ENCODE data around the gene SAMD4A. TPM values are rescaled to one million over a fixed set of nuclear protein-coding genes. Genes with fewer than 3 reads are reported as not detected.

Gene SAMD4A
- total and polyA plus RNA-seq, 2 of the 4 experiments (the other 2 are of a cell fraction) = 22.9 to 38.2 TPM

- no peak for TF ChIP-seq MXI1 (IDR thresholded peaks at IDR 0.05; ENCODE audit: borderline replicate concordance, low read depth, low read length)
These were observed 100.3 kb downstream of the SAMD4A start (continued) for GRCh38 chr14:54667026-54667744.

DNA sequence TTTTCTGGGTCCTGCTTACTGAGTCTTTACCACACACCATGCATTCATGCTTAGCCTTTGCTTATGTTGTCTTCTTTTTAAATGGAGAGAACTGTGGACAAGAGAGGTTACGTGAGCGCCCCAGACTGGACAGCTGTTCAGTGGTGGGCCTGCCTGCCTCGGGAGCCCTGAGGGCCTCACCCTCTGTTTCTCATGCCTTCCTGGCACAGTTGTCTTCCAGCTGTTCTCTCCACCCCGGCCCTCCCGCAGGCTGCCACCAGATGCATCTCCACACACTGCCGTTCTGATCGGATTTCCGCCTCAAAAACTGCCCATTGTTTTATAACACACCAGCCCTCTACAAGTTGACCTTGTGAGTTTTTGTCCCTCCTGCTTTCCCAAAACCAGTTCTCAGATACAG is 100.8 kb downstream of the SAMD4A start:
- Histone ChIP-seq H3K14ac (replicated peaks; ENCODE audit: low read depth, low read length) (peak overlapping the region; percentile 29; the same call in 1 of the 2 replicates), H3K4me1 (ENCODE audit: control insufficient read depth, insufficient read depth, low read length) (peaks cover 28% of the 10 kb centered on the region), H2AFZ (replicated peaks; ENCODE audit: low read length, poor library complexity) (no peak overlapping the region), H4K8ac (ENCODE audit: low read depth in 2 of 2, low read length in 2 of 2) (0 out of 4 replicates have a peak overlapping the region, but pooled peaks of 1 of the 2 experiments have one; percentile 54), H2BK120ac (ENCODE audit: low read depth, low read length) (peak overlapping the region; percentile 4; the same call in 1 of the 2 replicates), H3K36me3 (ENCODE audit: control insufficient read depth, insufficient read depth, low read length) (0 out of 2 replicates have a peak, but pooled peaks cover 4% of the 10 kb centered on the region), H3K79me1 (ENCODE audit: low read depth in 1 of 2, low read length in 2 of 2) (peaks cover 53 to 91% of the 10 kb centered on the region in 2 experiments), H3K27me3 (ENCODE audit: control insufficient read depth, insufficient read depth, low read length) (no peaks in the 10 kb centered on the region), H4K91ac (ENCODE audit: insufficient read depth, low read depth, low read length) (no peak overlapping the region), H3K4ac (ENCODE audit: low read depth, low read length) (peak overlapping the region; percentile 38), H2AK5ac (ENCODE audit: low read depth, low read length) (no peak overlapping the region; the same call in 1 of the 2 replicates), H2BK5ac (ENCODE audit: low read depth, low read length, poor library complexity, severe bottlenecking) (no peak overlapping the region), H3K9me1 (ENCODE audit: insufficient read depth, low read length) (peaks cover 50% of the 10 kb centered on the region), H3K18ac (ENCODE audit: low read depth, low read length) (no peak overlapping the region), H3K4me3 (ENCODE audit: insufficient read depth, low read depth, low read length) (no peak overlapping the region), H2BK20ac (ENCODE audit: low read depth, low read length) (no peak overlapping the region; the same call in 1 of the 2 replicates), H3K9me3 (ENCODE audit: control insufficient read depth, insufficient read depth, low read length) (no peaks in the 10 kb centered on the region), H4K20me1 (ENCODE audit: insufficient read depth, low read length) (peaks cover 72% of the 10 kb centered on the region), H3K9ac (ENCODE audit: low read depth, low read length) (no peak overlapping the region), H2AK9ac (replicated peaks; ENCODE audit: low read depth, low read length, poor library complexity) (no peak overlapping the region), H3K56ac (ENCODE audit: extremely low read depth, insufficient read depth, low read length) (no peak overlapping the region), H2BK15ac (ENCODE audit: low read depth, low read length) (0 out of 3 replicates have a peak overlapping the region, but pooled peaks have one; percentile 3), H3K23ac (ENCODE audit: low read depth, low read length) (peak overlapping the region; percentile 8; the same call in 1 of the 2 replicates), H3K27ac (ENCODE audit: insufficient read depth, low read length) (no peak overlapping the region), H4K5ac (ENCODE audit: low read depth, low read length) (0 out of 2 replicates have a peak overlapping the region, but pooled peaks have one; percentile 20), H3K4me2 (ENCODE audit: low read depth, low read length) (no peak overlapping the region)
- ATAC-seq (ENCODE audit: low read depth) (no peak), DNase-seq (no peak)
- POLR2A ChIA-PET (ENCODE audit: unreplicated experiment) = no interaction called here
- in situ Hi-C loops (cut with MboI; ENCODE audit: low sequenced_read_pairs) (no loop called here), dilution Hi-C loops (cut with HindIII; ENCODE audit: low sequenced_read_pairs, unreplicated experiment) (no loop called here), intact Hi-C loops (cut with micrococcal nuclease) (loop anchor here (2.0 kb wide), 1 partner anchor 15 kb away; no protein-coding TSS in a partner anchor)
- CTCF ChIA-PET = interaction anchor here (0.8 kb wide), 1 partner anchor 8 kb away, joined by 3 read pairs; no protein-coding TSS in a partner anchor
- 93% methylated on average over 6 of the region's 8 CpGs; no CpG with 5 or more reads in 1 of the 2 experiments for WGBS, 2 experiments (ENCODE audit: extremely low coverage in 2 of 2, insufficient read length in 1 of 2)
- no TSS peak for BruUV-seq (replicated peaks)
- TF ChIP-seq NFE2L2 (IDR thresholded peaks at IDR 0.05; ENCODE audit: low read depth, low read length) = no peak
